ENCODE results near the gene PGLYRP2.

GRCh38 chr19:15498910-15499309 lies 19.6 kb upstream of the PGLYRP2 start:
- no peak for TF ChIP-seq CTCF (IDR thresholded peaks at IDR 0.05)
- no peak for TF ChIP-seq POLR2A (IDR thresholded peaks at IDR 0.05)

All from prostate gland (tissue), 2 donors.